Right forelimb (tissue), 1 donor: ENCODE data around the gene TOM1L1.

Experiments used
- DNase-seq: peaks from one replicate; pipeline ENCODE4 v3.0.0-alpha.2; 2018

Gene TOM1L1

GRCh38 chr17:54899201-54899600 is 1.5 kb upstream of the TOM1L1 start:
- DNase-seq: no peak

- DNase-seq: no peak
Observed at GRCh38 chr17:54899721-54900456, 763 bp upstream of the TOM1L1 start.

- DNase-seq: no peak
Observed at GRCh38 chr17:54901230-54901822, 674 bp downstream of the TOM1L1 start.

- no peak for DNase-seq
Observed at GRCh38 chr17:54902017-54902416, 1.4 kb downstream of the TOM1L1 start.

- no peak for DNase-seq
Observed at GRCh38 chr17:54902611-54903010, 2.0 kb downstream of the TOM1L1 start.

GRCh38 chr17:54903375-54903774 is 2.7 kb downstream of the TOM1L1 start:
- DNase-seq: peak; percentile 47

- DNase-seq: no peak
Observed at GRCh38 chr17:54906683-54907082, 6.0 kb downstream of the TOM1L1 start.

GRCh38 chr17:54907376-54907775 is 6.7 kb downstream of the TOM1L1 start:
- no peak for DNase-seq

- no peak for DNase-seq
Observed at GRCh38 chr17:54909766-54910165, 9.1 kb downstream of the TOM1L1 start.

- no peak for DNase-seq
Observed at GRCh38 chr17:54916721-54917120, 16.1 kb downstream of the TOM1L1 start.

GRCh38 chr17:54919425-54919824 is 18.8 kb downstream of the TOM1L1 start:
- no peak for DNase-seq

- DNase-seq: no peak
Observed at GRCh38 chr17:54920819-54921218, 20.2 kb downstream of the TOM1L1 start.

GRCh38 chr17:54924405-54924804 is 23.8 kb downstream of the TOM1L1 start:
- DNase-seq: no peak

GRCh38 chr17:54927525-54927924 is 26.9 kb downstream of the TOM1L1 start:
- no peak for DNase-seq

GRCh38 chr17:54932711-54933110 is 32.1 kb downstream of the TOM1L1 start:
- DNase-seq: no peak

GRCh38 chr17:54933921-54934320 is 33.3 kb downstream of the TOM1L1 start:
- no peak for DNase-seq

- no peak for DNase-seq
Observed at GRCh38 chr17:54935471-54935870, 34.8 kb downstream of the TOM1L1 start.

- DNase-seq: no peak
Observed at GRCh38 chr17:54937018-54937417, 36.4 kb downstream of the TOM1L1 start.

GRCh38 chr17:54937426-54937825 is 36.8 kb downstream of the TOM1L1 start:
- no peak for DNase-seq

GRCh38 chr17:54941285-54941684 is 40.6 kb downstream of the TOM1L1 start:
- no peak for DNase-seq

GRCh38 chr17:54944796-54945195 is 44.1 kb downstream of the TOM1L1 start:
- DNase-seq: no peak

GRCh38 chr17:54945231-54945630 is 44.6 kb downstream of the TOM1L1 start:
- no peak for DNase-seq

GRCh38 chr17:54945671-54946070 is 45.0 kb downstream of the TOM1L1 start:
- no peak for DNase-seq

- no peak for DNase-seq
Observed at GRCh38 chr17:54947396-54947795, 46.7 kb downstream of the TOM1L1 start.

GRCh38 chr17:54948380-54948779 is 47.7 kb downstream of the TOM1L1 start:
- DNase-seq: no peak
